ENCODE results near the gene PFKM. TPM values are rescaled to one million over a fixed set of nuclear protein-coding genes. Genes with fewer than 3 reads are reported as not detected.
A peak's percentile ranks its signal among the peaks of the same experiment; 100 is the strongest.

The PFKM gene
- total RNA-seq, 6 experiments from 2014 or later: 67.7 to 87.1 (median 73.3) TPM

DNA sequence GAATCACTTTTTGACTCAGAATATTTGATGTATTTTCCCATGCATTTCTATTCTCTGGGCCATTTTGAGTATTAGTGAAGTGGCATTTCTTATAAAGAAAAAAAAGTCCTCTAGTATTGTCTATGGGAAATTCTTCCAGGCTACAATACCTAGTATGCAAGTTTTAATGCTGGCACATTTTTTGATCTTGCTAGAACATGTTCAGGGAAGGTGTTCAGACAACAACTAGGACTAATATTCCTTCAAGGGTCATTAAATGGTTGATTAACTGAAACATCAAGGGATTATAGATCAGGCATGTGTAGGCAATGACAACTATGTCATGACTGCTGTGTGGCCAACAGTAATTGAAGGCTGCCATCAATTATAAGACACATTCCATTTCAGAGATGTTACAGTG is 71.9 kb downstream of the PFKM start:
- TF ChIP-seq, protein P1, sequence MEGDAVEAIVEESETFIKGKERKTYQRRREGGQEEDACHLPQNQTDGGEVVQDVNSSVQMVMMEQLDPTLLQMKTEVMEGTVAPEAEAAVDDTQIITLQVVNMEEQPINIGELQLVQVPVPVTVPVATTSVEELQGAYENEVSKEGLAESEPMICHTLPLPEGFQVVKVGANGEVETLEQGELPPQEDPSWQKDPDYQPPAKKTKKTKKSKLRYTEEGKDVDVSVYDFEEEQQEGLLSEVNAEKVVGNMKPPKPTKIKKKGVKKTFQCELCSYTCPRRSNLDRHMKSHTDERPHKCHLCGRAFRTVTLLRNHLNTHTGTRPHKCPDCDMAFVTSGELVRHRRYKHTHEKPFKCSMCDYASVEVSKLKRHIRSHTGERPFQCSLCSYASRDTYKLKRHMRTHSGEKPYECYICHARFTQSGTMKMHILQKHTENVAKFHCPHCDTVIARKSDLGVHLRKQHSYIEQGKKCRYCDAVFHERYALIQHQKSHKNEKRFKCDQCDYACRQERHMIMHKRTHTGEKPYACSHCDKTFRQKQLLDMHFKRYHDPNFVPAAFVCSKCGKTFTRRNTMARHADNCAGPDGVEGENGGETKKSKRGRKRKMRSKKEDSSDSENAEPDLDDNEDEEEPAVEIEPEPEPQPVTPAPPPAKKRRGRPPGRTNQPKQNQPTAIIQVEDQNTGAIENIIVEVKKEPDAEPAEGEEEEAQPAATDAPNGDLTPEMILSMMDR (IDR thresholded peaks at IDR 0.05): no peak
- Mint-ChIP-seq H3K36me3 (ENCODE audit: low read depth) (no peaks in the 10 kb centered on the region), H3K9me3 (no peaks in the 10 kb centered on the region), H3K4me1 (ENCODE audit: low read depth) (peaks cover 46% of the 10 kb centered on the region), H3K27me3 (ENCODE audit: insufficient read depth) (peaks cover 15% of the 10 kb centered on the region), H3K27ac (no peak overlapping the region), H3K4me3 (no peak overlapping the region)
- DNase-seq: no peak

DNA sequence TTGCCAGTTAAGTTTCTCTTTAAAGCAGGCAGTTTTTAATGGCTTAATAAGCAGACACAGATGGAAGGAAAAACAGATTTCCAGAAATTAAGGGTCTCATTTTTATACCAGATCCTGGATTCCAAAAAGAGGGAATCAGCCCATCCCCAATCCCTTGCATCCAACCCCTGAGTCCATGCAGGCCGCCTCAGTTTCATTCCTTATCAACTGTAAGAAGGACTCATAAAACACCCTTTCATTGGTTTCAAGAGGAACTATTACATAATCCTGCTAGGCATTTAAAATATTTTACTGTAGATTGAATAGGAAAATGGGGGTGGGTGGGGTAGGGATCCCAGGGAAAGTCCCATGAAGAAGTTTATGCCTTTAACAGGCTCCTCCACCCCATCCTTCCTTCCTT is 73.7 kb downstream of the PFKM start:
- no peaks in the 10 kb centered on the region for H3K36me3 Mint-ChIP-seq (ENCODE audit: low read depth)

DNA sequence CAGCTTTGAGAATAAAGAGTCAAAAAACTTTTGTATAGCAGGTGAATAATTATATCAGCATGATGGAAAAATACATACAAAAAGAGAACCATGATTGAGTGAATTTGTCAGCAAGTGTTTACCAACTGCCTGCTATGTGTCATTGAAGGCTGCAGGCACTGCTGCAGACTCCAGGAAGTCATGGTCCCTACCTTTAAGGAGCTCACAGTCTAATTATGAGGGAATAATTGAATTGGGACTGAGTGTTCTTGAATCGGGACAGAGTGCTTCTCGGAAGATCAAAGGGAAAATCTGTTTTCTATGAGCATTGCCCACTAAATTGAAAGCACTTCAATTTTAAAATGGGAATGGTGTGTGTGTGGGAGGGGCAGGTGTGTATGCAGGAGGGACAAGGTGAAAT is 74.5 kb downstream of the PFKM start:
- DNase-seq: no peak
- Mint-ChIP-seq H3K36me3 (ENCODE audit: low read depth) (no peaks in the 10 kb centered on the region), H3K9me3 (no peaks in the 10 kb centered on the region), H3K4me1 (ENCODE audit: low read depth) (peaks cover 49% of the 10 kb centered on the region), H3K27me3 (ENCODE audit: insufficient read depth) (peaks cover 10% of the 10 kb centered on the region), H3K4me3 (no peak overlapping the region), H3K27ac (no peak overlapping the region)
- TF ChIP-seq, protein P1 (IDR thresholded peaks at IDR 0.05): no peak

More for the DNA sequence above, 73.7 kb downstream of the PFKM start:
- no peak for DNase-seq
- no peak overlapping the region for H3K27ac Mint-ChIP-seq
- no peak overlapping the region for H3K4me3 Mint-ChIP-seq
- H3K27me3 Mint-ChIP-seq (ENCODE audit: insufficient read depth): peaks cover 10% of the 10 kb centered on the region
- peaks cover 50% of the 10 kb centered on the region for H3K4me1 Mint-ChIP-seq (ENCODE audit: low read depth)
- H3K9me3 Mint-ChIP-seq: no peaks in the 10 kb centered on the region
- TF ChIP-seq, protein P1 (IDR thresholded peaks at IDR 0.05): no peak

DNA sequence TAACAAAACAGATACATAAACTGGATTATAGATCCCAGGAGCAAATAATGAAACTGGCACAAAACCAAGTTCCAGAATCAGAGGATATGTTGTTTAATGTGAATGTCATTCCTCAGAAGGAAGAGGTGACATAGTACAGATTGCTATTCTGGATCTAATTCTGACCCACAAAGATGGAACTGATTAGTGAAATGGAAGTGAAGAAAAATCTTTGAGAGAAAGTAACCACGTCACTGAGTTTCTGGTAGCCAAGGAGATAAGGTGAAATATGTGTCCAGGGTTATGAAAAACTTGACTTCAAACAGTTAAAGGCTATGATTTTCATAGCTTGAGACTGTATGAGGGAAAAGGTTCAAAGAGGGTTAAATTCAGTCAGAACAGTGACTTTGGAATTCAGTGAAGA is 75.6 kb downstream of the PFKM start:
- H3K36me3 Mint-ChIP-seq (ENCODE audit: low read depth): no peaks in the 10 kb centered on the region
- H3K4me1 Mint-ChIP-seq (ENCODE audit: low read depth): peaks cover 49% of the 10 kb centered on the region
- no peaks in the 10 kb centered on the region for H3K9me3 Mint-ChIP-seq
- H3K27me3 Mint-ChIP-seq (ENCODE audit: insufficient read depth): peaks cover 8% of the 10 kb centered on the region
- peak overlapping the region; percentile 65 for H3K27ac Mint-ChIP-seq
- H3K4me3 Mint-ChIP-seq: peak overlapping the region; percentile 41; the same call in 1 of the 2 replicates
- TF ChIP-seq, protein P1 (IDR thresholded peaks at IDR 0.05): no peak
- peak; percentile 55 for DNase-seq

Small RNAs within 50 kb of the gene (microRNA-seq; reads per million reads assigned to microRNA genes)
- 3.9 reads per million for gene MIR6505

Other genes starting within 250 kb of the PFKM start
- gene VDR, start 214.4 kb upstream of the PFKM start, total RNA-seq (2021; fragmentation: NEBNext Ultra II Directional; extraction: Animal tissue kit (Norgen Biotek cat#: 25700)): 10 to 100 TPM in 3 of 6 experiments, 1 to 10 TPM in 3; 8.4 to 14.8 (median 10.1) TPM
- 100 to 1,000 TPM in 5 of 6 experiments, 10 to 100 TPM in 1; 87.8 to 123 (median 107) TPM for gene TMEM106C, start 155.8 kb upstream of the PFKM start, total RNA-seq (2021; fragmentation: NEBNext Ultra II Directional; extraction: Animal tissue kit (Norgen Biotek cat#: 25700))
- gene COL2A1, start 114.9 kb upstream of the PFKM start, total RNA-seq (2021; fragmentation: NEBNext Ultra II Directional; extraction: Animal tissue kit (Norgen Biotek cat#: 25700)): not detected
- gene SENP1, start 13.3 kb upstream of the PFKM start, total RNA-seq (2021; fragmentation: NEBNext Ultra II Directional; extraction: Animal tissue kit (Norgen Biotek cat#: 25700)): 10 to 100 TPM; 13.3 to 24.7 (median 17.2) TPM
- gene ASB8, start 38.2 kb downstream of the PFKM start, total RNA-seq (2021; fragmentation: NEBNext Ultra II Directional; extraction: Animal tissue kit (Norgen Biotek cat#: 25700)): 10 to 100 TPM; 30.9 to 41.8 (median 34.6) TPM
- gene CCDC184, start 64.3 kb downstream of the PFKM start, total RNA-seq (2021; fragmentation: NEBNext Ultra II Directional; extraction: Animal tissue kit (Norgen Biotek cat#: 25700)): under 1 TPM; 0.45 to 0.86 (median 0.59) TPM
- gene OR10AD1, start 83.9 kb downstream of the PFKM start, total RNA-seq (2021; fragmentation: NEBNext Ultra II Directional; extraction: Animal tissue kit (Norgen Biotek cat#: 25700)): not detected
- 1 to 10 TPM; 4.2 to 6.4 (median 5.2) TPM for gene ZNF641, start 231.6 kb downstream of the PFKM start, total RNA-seq (2021; fragmentation: NEBNext Ultra II Directional; extraction: Animal tissue kit (Norgen Biotek cat#: 25700))

Measured in HFFc6 (cell line).